HepG2 (cell line): ENCODE results near the gene PARP16. TPM values are rescaled to one million over a fixed set of nuclear protein-coding genes. Genes with fewer than 3 reads are reported as not detected.

ENCODE experiments used
- ATAC-seq: fragments of 200-7000 bp; cut with Tn5 transposase; 3 replicates; pipeline ENCODE4 v1.9.1; 2020; ENCODE audit warnings: mild to moderate bottlenecking, moderate library complexity
- BruUV-seq: library from RNA; stranded (reverse); fragments of 400-500 nt; replicated peaks from 2 replicates; lab custom pipeline; 2021; lab: Mats Ljungman, UMichigan
- CTCF ChIA-PET: fragments of 300-600 bp; formaldehyde crosslinking; extraction: SDS; loops from one replicate; lab custom pipeline; 2021; ENCODE audit warnings: low total read pairs, inconsistent platforms, low intra/inter-chr PET ratio; lab: Yijun Ruan, JAX
- POLR2A ChIA-PET: fragments of 350-600 bp; sonication (Branson Sonifier 250); formaldehyde crosslinking; loops from one replicate; lab custom pipeline; 2020; ENCODE audit warnings: antibody characterized with exemption, inconsistent platforms; lab: Yijun Ruan, JAX
- DNase-seq: peaks from one replicate; pipeline ENCODE4 v3.0.0-alpha.2; 2015; ENCODE audit warnings: low spot score
- FAIRE-seq: peaks from 3 replicates; lab custom pipeline; 2011; peaks lifted over from hg19 to GRCh38; lab: Jason Lieb, UNC
- H2AFZ ChIP-seq: one replicate; pipeline ENCODE4 v1.6.1; 2011; ENCODE audit warnings: low read length, inconsistent platforms
- H3K27ac ChIP-seq: fragments of 300-600 bp; 3 replicates; pipeline ENCODE4 v1.8.0; 2011; ENCODE audit warnings: mixed run types, mild to moderate bottlenecking, mixed read lengths, low read length, inconsistent platforms; ENCODE audit not compliant: insufficient read depth; ENCODE audit errors: extremely low read length
- H3K27me3 ChIP-seq, 2 experiments: fragments of 200-600 bp in 1 of 2; 2 replicates in 1 of 2; 3 replicates in 1 of 2; pipeline versions ENCODE4 v1.6.0 to v1.8.0; 2011; ENCODE audit warnings: low read length in 2 of 2, mild to moderate bottlenecking in 2 of 2, moderate library complexity in 2 of 2, inconsistent platforms in 1 of 2; ENCODE audit not compliant: insufficient read depth in 2 of 2, control insufficient read depth in 1 of 2
- H3K36me3 ChIP-seq, 2 experiments: fragments of 200-600 bp in 1 of 2; replicated peaks in 1 of 2; 2 replicates in 1 of 2; 3 replicates in 1 of 2; pipeline versions ENCODE4 v1.5.1 to v1.8.0; 2011; ENCODE audit warnings: low read length in 2 of 2, inconsistent platforms in 1 of 2; ENCODE audit not compliant: insufficient read depth in 2 of 2, control insufficient read depth in 1 of 2
- H3K4me1 ChIP-seq: 2 replicates; pipeline ENCODE4 v1.5.1; 2012; ENCODE audit warnings: low read length, inconsistent platforms; ENCODE audit not compliant: insufficient read depth
- H3K4me2 ChIP-seq: 2 replicates; pipeline ENCODE4 v1.6.0; 2011; ENCODE audit warnings: low read depth, low read length, inconsistent platforms
- H3K4me3 ChIP-seq, 3 experiments: fragments of 200-600 bp in 1 of 3; sonication (generic), shearing (Covaris generic) in 1 of 3; replicated peaks in 1 of 3; 2 replicates each; pipeline ENCODE4 v1.5.1; 2011 to 2016; ENCODE audit warnings: low read length in 3 of 3, inconsistent platforms in 2 of 3, low read depth in 2 of 3, mild to moderate bottlenecking in 2 of 3, control low read depth in 1 of 3, mixed read lengths in 1 of 3; ENCODE audit not compliant: insufficient read depth in 1 of 3
- H3K79me2 ChIP-seq: one replicate; pipeline ENCODE4 v1.6.1; 2011; ENCODE audit warnings: low read length, inconsistent platforms; ENCODE audit not compliant: insufficient read depth
- H3K9ac ChIP-seq: 2 replicates; pipeline ENCODE4 v1.6.0; 2011; ENCODE audit warnings: mild to moderate bottlenecking, low read depth, low read length, inconsistent platforms; ENCODE audit not compliant: insufficient read depth
- H3K9me3 ChIP-seq: 2 replicates; pipeline ENCODE4 v1.5.1; 2012; ENCODE audit warnings: mild to moderate bottlenecking, low read length
- H4K20me1 ChIP-seq: 2 replicates; pipeline ENCODE4 v1.6.0; 2011; ENCODE audit warnings: inconsistent platforms, mild to moderate bottlenecking, low read length, moderate library complexity; ENCODE audit not compliant: insufficient read depth
- DBP ChIP-seq: sonication (generic); formaldehyde crosslinking; IDR thresholded peaks from 2 replicates; pipeline ENCODE4 v1.4.0; 2020; ENCODE audit warnings: missing genetic modification reagents; ENCODE audit errors: not compliant biosample characterization
- IKZF1 ChIP-seq: fragments of 450-650 bp; IDR thresholded peaks from 2 replicates; pipeline ENCODE4 v1.7.1; 2016
- NFIC ChIP-seq: IDR thresholded peaks from 2 replicates; pipeline ENCODE4 v1.6.1; 2012; ENCODE audit warnings: mild to moderate bottlenecking, low read length, inconsistent platforms
- RFXAP ChIP-seq: sonication (generic); formaldehyde crosslinking; IDR thresholded peaks from 2 replicates; pipeline ENCODE4 v1.4.0; 2020; ENCODE audit warnings: missing genetic modification reagents, borderline replicate concordance
- ZEB1 ChIP-seq: IDR thresholded peaks from 2 replicates; pipeline ENCODE4 v1.6.1; 2012; ENCODE audit warnings: mild to moderate bottlenecking, low read depth, inconsistent platforms; ENCODE audit not compliant: insufficient replicate concordance
- ZFP41 ChIP-seq: sonication (generic); formaldehyde crosslinking; IDR thresholded peaks from 2 replicates; pipeline ENCODE4 v1.4.0; 2020; ENCODE audit warnings: mild to moderate bottlenecking, missing genetic modification reagents, borderline replicate concordance
- ZNF20 ChIP-seq: sonication (generic); formaldehyde crosslinking; IDR thresholded peaks from 2 replicates; pipeline ENCODE4 v1.4.0; 2020; ENCODE audit warnings: mild to moderate bottlenecking, moderate library complexity, missing genetic modification reagents
- WGBS: methylation state at CpG from one replicate; pipeline ENCODE4 v1.1.6; 2017; ENCODE audit warnings: low lambda C conversion rate; 5-methylcytosine and 5-hydroxymethylcytosine counted together
- in situ Hi-C: cut with HindIII; loops from 2 replicates; pipeline ENCODE4 v1.10.0; 2017; ENCODE audit warnings: low pct_unique_long_range_greater_than_20kb; ENCODE audit not compliant: extremely low pct_ligation_motif_present
- intact Hi-C: fragments of 100-400 bp; cut with micrococcal nuclease; formaldehyde crosslinking; loops from one replicate; pipeline ENCODE4 v1.10.0; 2022; ENCODE audit not compliant: unreplicated experiment
- polyA plus RNA-seq, 8 experiments: library from polyadenylated mRNA; depleted of rRNA in 3 of 8; stranded (reverse) in 7 of 8; unstranded in 1 of 8; fragments of >200 nt; fragmentation: Illumina TruSeq in 4 of 8; extraction: Trizol in 4 of 8; gene quantifications; 2 replicates each; pipeline versions ENCODE4 v1.2.1 to v1.2.3, GENCODE V29; 2011 to 2016; ENCODE audit warnings: low read depth in 4 of 8, missing spikeins in 1 of 8, mixed read lengths in 1 of 8; ENCODE audit not compliant: insufficient read depth in 1 of 8
- total RNA-seq, 5 experiments: library from RNA; depleted of rRNA; stranded (reverse); fragments of >200 nt; fragmentation: Illumina TruSeq; extraction: Trizol; gene quantifications; 2 replicates each; pipeline ENCODE4 v1.2.3, GENCODE V29; 2016; ENCODE audit warnings: low read depth in 1 of 5
- TF ChIP-seq, protein P1 (sequence below): sonication (generic); formaldehyde crosslinking; IDR thresholded peaks from 2 replicates; pipeline ENCODE4 v1.5.0; 2020; ENCODE audit warnings: missing genetic modification reagents
- TF ChIP-seq, protein P2 (sequence below): sonication (generic); formaldehyde crosslinking; IDR thresholded peaks from 2 replicates; pipeline ENCODE4 v1.8.0; 2022; ENCODE audit warnings: mild to moderate bottlenecking, missing genetic modification reagents, moderate library complexity

The PARP16 gene
- total and polyA plus RNA-seq, 2 of the 13 experiments (the other 11 are each of a cell fraction or from before 2014, with no cell fraction given) = 6.8 to 7.6 TPM

DNA sequence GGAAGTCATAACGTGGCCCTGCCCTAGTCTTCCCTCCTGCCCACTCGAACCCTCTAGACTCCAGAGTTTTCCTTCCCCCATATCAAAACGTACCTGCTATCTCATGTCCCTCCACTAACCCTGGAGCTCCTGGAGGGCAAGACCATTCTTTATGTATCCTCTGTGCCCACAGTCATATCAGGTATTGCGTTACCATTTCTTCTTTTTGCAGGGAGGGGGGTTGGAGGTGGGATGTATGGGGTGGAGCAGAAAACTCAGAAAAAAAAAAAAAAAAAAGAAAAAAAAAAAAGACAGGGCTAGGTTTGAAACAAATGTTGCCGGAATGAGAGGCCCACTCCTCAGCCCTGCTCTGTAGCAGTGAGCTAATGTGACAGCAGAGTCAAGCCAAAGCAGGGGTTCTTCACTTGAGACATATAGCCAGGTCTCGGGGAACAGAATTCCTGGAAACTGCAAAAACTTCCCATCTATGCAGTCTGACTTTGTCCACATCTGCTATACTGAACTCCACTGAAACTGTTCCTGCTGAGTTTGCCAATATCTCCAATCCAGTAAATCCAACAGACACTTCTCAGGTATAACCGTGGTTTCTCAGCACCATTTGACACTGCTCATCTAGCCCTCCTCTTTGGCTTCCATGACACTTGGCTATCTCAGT lies 31.1 kb downstream of the PARP16 start:
- H3K4me1 ChIP-seq = peaks cover 14% of the 10 kb centered on the region; the same call in 1 of the 2 replicates
- no peaks in the 10 kb centered on the region for H3K27me3 ChIP-seq
- DNase-seq = no peak
- no peak overlapping the region for H3K4me3 ChIP-seq
- peaks cover 6 to 17% of the 10 kb centered on the region in 2 experiments; a peak in 4 of 5 replicates for H3K36me3 ChIP-seq
- H3K79me2 ChIP-seq = no peaks in the 10 kb centered on the region
- TF ChIP-seq IKZF1 = no peak
- TF ChIP-seq RFXAP = no peak
- TF ChIP-seq, protein P1, sequence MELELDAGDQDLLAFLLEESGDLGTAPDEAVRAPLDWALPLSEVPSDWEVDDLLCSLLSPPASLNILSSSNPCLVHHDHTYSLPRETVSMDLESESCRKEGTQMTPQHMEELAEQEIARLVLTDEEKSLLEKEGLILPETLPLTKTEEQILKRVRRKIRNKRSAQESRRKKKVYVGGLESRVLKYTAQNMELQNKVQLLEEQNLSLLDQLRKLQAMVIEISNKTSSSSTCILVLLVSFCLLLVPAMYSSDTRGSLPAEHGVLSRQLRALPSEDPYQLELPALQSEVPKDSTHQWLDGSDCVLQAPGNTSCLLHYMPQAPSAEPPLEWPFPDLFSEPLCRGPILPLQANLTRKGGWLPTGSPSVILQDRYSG = no peak
- no peak for TF ChIP-seq ZEB1
- no peak for TF ChIP-seq ZFP41 (CRISPR knock-in tag)
- TF ChIP-seq, protein P2, sequence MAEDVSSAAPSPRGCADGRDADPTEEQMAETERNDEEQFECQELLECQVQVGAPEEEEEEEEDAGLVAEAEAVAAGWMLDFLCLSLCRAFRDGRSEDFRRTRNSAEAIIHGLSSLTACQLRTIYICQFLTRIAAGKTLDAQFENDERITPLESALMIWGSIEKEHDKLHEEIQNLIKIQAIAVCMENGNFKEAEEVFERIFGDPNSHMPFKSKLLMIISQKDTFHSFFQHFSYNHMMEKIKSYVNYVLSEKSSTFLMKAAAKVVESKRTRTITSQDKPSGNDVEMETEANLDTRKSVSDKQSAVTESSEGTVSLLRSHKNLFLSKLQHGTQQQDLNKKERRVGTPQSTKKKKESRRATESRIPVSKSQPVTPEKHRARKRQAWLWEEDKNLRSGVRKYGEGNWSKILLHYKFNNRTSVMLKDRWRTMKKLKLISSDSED (CRISPR knock-in tag) = no peak
- no peak for TF ChIP-seq DBP (CRISPR knock-in tag)
- TF ChIP-seq ZNF20 (CRISPR knock-in tag) = no peak
- no peak for TF ChIP-seq NFIC
- H3K27ac ChIP-seq = no peak overlapping the region
- intact Hi-C loops (no loop called here), in situ Hi-C loops (no loop called here)
- no peak overlapping the region for H2AFZ ChIP-seq
- ATAC-seq = no peak
- no peak overlapping the region for H3K4me2 ChIP-seq
- CTCF ChIA-PET = no interaction called here
- H3K9ac ChIP-seq = no peak overlapping the region
- FAIRE-seq = no peak
- POLR2A ChIA-PET = no interaction called here
- no peaks in the 10 kb centered on the region for H4K20me1 ChIP-seq
- WGBS = 95% methylated on average over 7 of the region's 7 CpGs
- no peaks in the 10 kb centered on the region for H3K9me3 ChIP-seq
- no TSS peak for BruUV-seq
